Esophagus (tissue), 2 donors: ENCODE results near the gene TOX2. TPM values are rescaled to one million over a fixed set of nuclear protein-coding genes. Genes with fewer than 3 reads are reported as not detected.

Experiments used
- H3K27ac ChIP-seq, 2 donors: one replicate each; pipeline ENCODE4 v1.5.1; 2013; ENCODE audit warnings: low read depth in 2 of 2, mild to moderate bottlenecking in 2 of 2, inconsistent platforms in 1 of 2, low read length in 1 of 2, moderate library complexity in 1 of 2
- H3K27me3 ChIP-seq, 2 donors: one replicate each; pipeline ENCODE4 v1.6.1; 2013; ENCODE audit warnings: low read length in 2 of 2, control low read depth in 1 of 2, mild to moderate bottlenecking in 1 of 2; ENCODE audit not compliant: insufficient read depth in 2 of 2, control insufficient read depth in 1 of 2
- H3K36me3 ChIP-seq, 2 donors: one replicate each; pipeline ENCODE4 v1.6.1; 2013; ENCODE audit warnings: low read length in 1 of 2; ENCODE audit not compliant: control insufficient read depth in 2 of 2, insufficient read depth in 2 of 2
- H3K4me1 ChIP-seq, 2 donors: one replicate each; pipeline ENCODE4 v1.6.1; 2013; ENCODE audit warnings: low read length in 1 of 2; ENCODE audit not compliant: control insufficient read depth in 2 of 2, insufficient read depth in 2 of 2
- H3K4me3 ChIP-seq, 2 donors: one replicate each; pipeline ENCODE4 v1.5.1; 2013; ENCODE audit warnings: low read length in 2 of 2, mild to moderate bottlenecking in 2 of 2, low read depth in 1 of 2, moderate library complexity in 1 of 2
- H3K9me3 ChIP-seq, 2 donors: one replicate each; pipeline ENCODE4 v1.6.1; 2013; ENCODE audit warnings: mild to moderate bottlenecking in 2 of 2, low read depth in 1 of 2, low read length in 1 of 2, moderate library complexity in 1 of 2; ENCODE audit not compliant: control insufficient read depth in 2 of 2, insufficient read depth in 1 of 2
- WGBS, 2 donors: extraction: QIAGEN DNeasy Blood & Tissue Kit; methylation state at CpG; one replicate each; pipeline ENCODE4 v1.1.7; 2013; 5-methylcytosine and 5-hydroxymethylcytosine counted together
- polyA plus RNA-seq, 2 donors: library from polyadenylated mRNA; stranded (reverse); fragments of 200-250 nt; gene quantifications; one replicate each; pipeline ENCODE4 v1.2.3, GENCODE V29; 2013
- donor health status: healthy with polysubstance abuse.
- donor health status: Bipolar disorder and iron deficiency.

Gene TOX2
- polyA plus RNA-seq, 2 donors, result 6.9 to 10.5 TPM

- H3K4me3 ChIP-seq, result no peak overlapping the region
- H3K27ac ChIP-seq, result no peak overlapping the region
- no peaks in the 10 kb centered on the region for H3K9me3 ChIP-seq
- H3K27me3 ChIP-seq, result no peaks in the 10 kb centered on the region
- H3K36me3 ChIP-seq, result no peaks in the 10 kb centered on the region
- H3K4me1 ChIP-seq, result no peaks in the 10 kb centered on the region
- WGBS, 2 donors, result 89 to 93% methylated on average over 15 of the region's 15 CpGs
Observed at GRCh38 chr20:44067650-44068081, 153.0 kb downstream of the TOX2 start.

GRCh38 chr20:44068316-44069201, 153.9 kb downstream of the TOX2 start:
- Histone ChIP-seq H3K9me3 (no peaks in the 10 kb centered on the region), H3K36me3 (no peaks in the 10 kb centered on the region), H3K27ac (no peak overlapping the region), H3K4me3 (no peak overlapping the region), H3K4me1 (no peaks in the 10 kb centered on the region), H3K27me3 (no peaks in the 10 kb centered on the region)
- 76 to 79% methylated on average over 30 of the region's 30 CpGs for WGBS, 2 donors

GRCh38 chr20:44069203-44070011, 154.8 kb downstream of the TOX2 start:
- Histone ChIP-seq H3K4me1 (no peaks in the 10 kb centered on the region), H3K36me3 (no peaks in the 10 kb centered on the region), H3K9me3 (no peaks in the 10 kb centered on the region), H3K27ac (no peak overlapping the region), H3K27me3 (no peaks in the 10 kb centered on the region), H3K4me3 (no peak overlapping the region)
- WGBS, 2 donors, result 68 to 74% methylated on average over 26 of the region's 26 CpGs

GRCh38 chr20:44070139-44070900, 155.7 kb downstream of the TOX2 start:
- no peaks in the 10 kb centered on the region for H3K36me3 ChIP-seq
- H3K27ac ChIP-seq, result no peak overlapping the region
- no peaks in the 10 kb centered on the region for H3K9me3 ChIP-seq
- H3K4me3 ChIP-seq, result no peak overlapping the region
- H3K27me3 ChIP-seq, result no peaks in the 10 kb centered on the region
- H3K4me1 ChIP-seq, result no peaks in the 10 kb centered on the region
- WGBS, 2 donors, result 67 to 68% methylated on average over 17 of the region's 17 CpGs

- WGBS, 2 donors, result 85 to 86% methylated on average over 10 of the region's 10 CpGs
- no peaks in the 10 kb centered on the region for H3K36me3 ChIP-seq
- H3K4me1 ChIP-seq, result no peaks in the 10 kb centered on the region
- no peak overlapping the region for H3K27ac ChIP-seq
- no peak overlapping the region for H3K4me3 ChIP-seq
- no peaks in the 10 kb centered on the region for H3K27me3 ChIP-seq
- H3K9me3 ChIP-seq, result no peaks in the 10 kb centered on the region
Observed at GRCh38 chr20:44071057-44071456, 156.4 kb downstream of the TOX2 start.

GRCh38 chr20:44071526-44072111, 157.0 kb downstream of the TOX2 start:
- H3K27ac ChIP-seq, result no peak overlapping the region
- no peaks in the 10 kb centered on the region for H3K4me1 ChIP-seq
- H3K36me3 ChIP-seq, result no peaks in the 10 kb centered on the region
- no peaks in the 10 kb centered on the region for H3K27me3 ChIP-seq
- no peaks in the 10 kb centered on the region for H3K9me3 ChIP-seq
- WGBS, 2 donors, result 81 to 87% methylated on average over 11 of the region's 11 CpGs
- H3K4me3 ChIP-seq, result no peak overlapping the region

GRCh38 chr20:44072384-44072783, 157.7 kb downstream of the TOX2 start:
- 53 to 57% methylated on average over 6 of the region's 6 CpGs for WGBS, 2 donors
- H3K27ac ChIP-seq, result no peak overlapping the region

GRCh38 chr20:44073011-44073674, 158.5 kb downstream of the TOX2 start:
- Histone ChIP-seq H3K36me3 (no peaks in the 10 kb centered on the region), H3K4me1 (no peaks in the 10 kb centered on the region), H3K4me3 (no peak overlapping the region), H3K27me3 (no peaks in the 10 kb centered on the region), H3K27ac (no peak overlapping the region), H3K9me3 (no peaks in the 10 kb centered on the region)
- 68 to 71% methylated on average over 16 of the region's 16 CpGs for WGBS, 2 donors

More at GRCh38 chr20:44072384-44072783, 157.7 kb downstream of the TOX2 start:
- Histone ChIP-seq H3K36me3 (no peaks in the 10 kb centered on the region), H3K4me1 (no peaks in the 10 kb centered on the region), H3K9me3 (no peaks in the 10 kb centered on the region), H3K27me3 (no peaks in the 10 kb centered on the region), H3K4me3 (no peak overlapping the region)
